NCI-H524 (cell line): Measurements from ENCODE around the gene ZNF646.

Experiments used
- DNase-seq, 2 experiments: peaks; one replicate each; lab custom pipeline; 2025; lab: John Stamatoyannopoulos, UW

ZNF646 gene

GRCh38 chr16:31130899-31131298 is 56.7 kb downstream of the ZNF646 start:
- DNase-seq, result no peak

GRCh38 chr16:31131416-31131815 is 57.2 kb downstream of the ZNF646 start:
- no peak for DNase-seq

GRCh38 chr16:31131841-31132271 is 57.6 kb downstream of the ZNF646 start:
- DNase-seq, result no peak

GRCh38 chr16:31132303-31132979 is 58.2 kb downstream of the ZNF646 start:
- DNase-seq, result no peak

- DNase-seq, result no peak
These were observed 58.9 kb downstream of the ZNF646 start for GRCh38 chr16:31133046-31133501.
